Measurements from ENCODE around the gene PFKP.
A peak's percentile ranks its signal among the peaks of the same experiment; 100 is the strongest.
"Not testable (repeated sequence)": the region's sequence is repeated elsewhere in the genome, so short reads cannot be mapped to it uniquely, and the experiment has no call there.

Gene PFKP

DNA sequence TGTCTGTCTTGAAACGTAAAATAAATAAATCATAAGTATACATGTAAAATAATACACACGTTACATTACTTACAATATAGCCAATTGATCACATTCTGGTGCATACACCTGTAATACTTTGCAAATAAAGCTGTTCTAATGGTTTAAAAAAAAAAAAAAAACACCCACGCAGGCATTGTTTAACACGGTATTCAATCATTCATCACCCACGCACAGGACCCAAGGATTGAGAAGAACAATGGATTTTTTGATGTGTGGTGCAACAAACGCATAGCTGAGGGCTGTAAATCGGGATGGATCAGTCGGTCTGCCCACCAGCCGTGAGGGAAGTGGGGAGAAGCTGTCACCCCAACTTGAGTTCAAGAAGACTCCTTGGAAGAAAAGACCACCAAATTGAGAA is 96.5 kb downstream of the PFKP start:
- no peak for DNase-seq

DNA sequence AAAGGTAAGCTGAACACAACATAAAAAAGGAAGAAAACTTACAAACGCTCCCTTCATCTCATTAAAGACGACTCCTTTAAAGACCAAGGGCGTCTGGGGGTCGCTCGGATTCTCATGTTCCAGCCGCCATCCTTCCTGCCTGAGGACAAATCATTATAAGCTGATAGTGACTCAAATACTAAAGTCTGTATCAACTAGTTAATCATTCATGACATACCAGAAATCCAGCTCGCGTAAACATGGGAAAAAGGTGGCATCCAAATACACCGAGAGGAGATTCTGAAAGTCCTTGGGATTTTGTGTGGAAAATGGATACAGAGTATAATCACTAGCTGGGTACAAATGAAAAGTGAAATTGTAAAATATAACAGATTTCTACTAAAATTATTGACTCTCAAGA is 97.8 kb downstream of the PFKP start:
- DNase-seq = no peak

DNA sequence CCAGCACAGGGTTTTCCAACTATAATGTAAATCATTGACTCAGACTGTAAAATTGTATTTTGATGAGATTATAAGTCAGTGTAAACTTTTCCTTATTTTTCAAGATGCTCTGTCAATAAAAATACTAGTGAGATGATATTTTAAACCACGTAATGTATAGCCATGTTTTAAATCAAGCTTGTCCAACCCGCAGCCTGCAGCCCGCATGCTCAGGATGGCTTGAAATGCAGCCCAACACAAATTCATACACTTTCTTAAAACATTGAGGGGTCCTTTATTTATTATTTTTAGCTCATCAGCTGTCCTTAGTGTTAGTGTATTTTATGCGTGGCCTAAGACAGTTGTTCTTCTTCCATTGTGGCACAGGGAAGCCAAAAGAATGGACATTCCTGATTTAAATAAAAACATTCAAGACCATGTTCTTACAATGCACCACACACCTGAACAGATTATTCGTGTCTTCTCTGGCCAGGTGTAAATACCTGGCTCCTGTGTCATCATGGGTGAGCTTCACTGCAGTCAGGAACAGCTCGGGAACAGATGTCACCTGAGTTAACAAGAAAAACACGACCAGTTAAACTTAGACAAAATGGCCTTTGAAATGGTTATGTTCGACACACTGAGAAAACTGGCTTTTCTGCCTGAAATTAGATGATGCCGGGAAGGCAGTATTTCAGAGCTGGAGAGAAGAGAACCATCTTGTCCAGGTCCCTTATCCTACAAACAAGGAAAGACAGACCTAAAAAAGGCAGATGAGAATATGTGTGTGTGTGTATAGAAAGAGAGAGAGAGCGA is 99.3 kb downstream of the PFKP start:
- no peak for DNase-seq

DNA sequence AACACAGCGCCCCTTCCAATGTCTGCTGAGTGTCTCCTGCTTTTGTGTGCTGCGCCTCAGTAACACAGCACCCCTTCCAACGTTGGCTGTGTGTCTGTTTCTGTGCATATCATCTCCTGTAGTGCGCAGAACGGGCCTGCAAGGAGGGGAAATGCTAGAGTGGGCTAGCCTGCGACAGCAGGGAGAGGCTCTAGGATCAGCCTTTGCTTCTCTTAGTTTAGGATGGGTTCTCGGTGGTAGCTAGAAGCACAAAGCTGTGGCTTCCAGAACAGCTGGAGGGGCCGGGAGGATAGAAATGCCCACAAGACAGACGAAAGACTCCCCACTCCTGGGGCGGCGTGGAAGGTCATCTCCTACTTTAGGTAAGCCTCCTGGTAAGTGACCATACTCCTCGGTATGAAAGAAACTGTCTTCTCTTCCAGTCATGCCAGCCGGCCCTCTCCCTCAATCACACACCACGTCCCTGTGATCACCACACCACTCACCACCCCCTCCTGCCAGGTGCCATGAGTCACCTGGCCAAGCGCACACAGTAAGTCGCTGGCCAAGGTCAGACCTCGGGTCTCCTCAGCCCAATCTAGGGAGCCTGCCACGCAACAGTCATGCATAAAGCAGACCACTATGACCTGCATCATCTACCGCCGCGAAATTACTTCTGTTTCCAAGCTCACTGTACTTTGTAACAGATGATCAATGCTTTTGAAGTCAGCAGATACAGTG is 100.4 kb downstream of the PFKP start:
- DNase-seq = no peak

DNA sequence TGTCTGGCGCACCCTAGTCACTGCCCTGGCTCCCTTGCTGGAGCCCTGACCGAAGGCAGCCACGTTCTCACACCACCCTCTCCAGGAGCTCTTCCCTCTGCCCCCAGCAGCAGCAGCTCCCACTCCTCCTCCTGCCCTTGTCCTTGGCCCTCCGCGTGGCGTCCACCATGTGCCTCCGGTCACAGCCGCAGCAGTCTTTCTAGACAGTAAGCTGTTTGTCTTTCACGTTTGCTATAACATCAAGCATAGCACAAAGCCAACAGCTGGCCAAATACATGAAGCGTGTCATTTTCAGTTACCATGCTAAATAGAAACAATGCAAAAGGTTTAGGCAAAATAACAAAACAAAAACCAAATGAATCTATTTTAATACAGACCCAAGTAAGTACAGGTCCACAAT is 101.9 kb downstream of the PFKP start:
- no peak for DNase-seq

DNA sequence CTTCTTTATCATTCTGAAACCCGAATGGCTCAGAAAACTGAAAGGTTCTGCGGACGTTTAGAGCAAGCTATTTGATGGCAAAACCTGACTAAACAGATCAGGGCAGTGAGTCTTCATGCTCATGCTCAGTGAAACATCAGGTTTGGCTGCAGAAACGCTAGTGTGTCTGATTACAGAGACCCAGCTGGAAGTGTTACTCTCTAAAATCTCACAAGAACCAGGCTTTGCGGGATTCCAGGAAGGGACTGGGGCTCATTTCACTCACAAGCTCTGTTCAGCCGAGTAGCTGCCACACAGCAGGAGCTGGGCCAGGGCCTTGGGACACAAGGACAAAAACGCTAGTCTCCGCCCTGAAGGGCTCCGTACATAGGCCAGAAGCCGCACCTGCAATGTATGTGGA is 102.3 kb downstream of the PFKP start:
- no peak for DNase-seq

DNA sequence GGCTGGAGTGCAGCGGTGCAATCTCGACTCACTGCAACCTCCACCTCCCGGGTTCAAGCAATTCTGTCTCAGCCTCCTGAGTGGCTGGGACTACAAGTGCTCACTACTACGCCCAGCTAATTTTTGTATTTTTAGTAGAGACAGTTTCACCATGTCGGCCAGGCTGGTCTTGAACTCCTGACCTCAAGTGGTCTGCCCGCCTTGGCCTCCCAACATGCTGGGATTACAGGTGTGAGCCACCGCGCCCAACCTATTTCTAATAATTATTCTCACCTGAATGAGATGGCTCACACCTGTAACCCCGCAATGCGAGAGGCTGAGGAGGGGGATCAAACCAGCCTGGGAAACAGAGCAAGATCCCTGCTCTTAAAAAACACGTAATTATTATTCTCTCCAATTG is 104.1 kb downstream of the PFKP start:
- DNase-seq = not testable (repeated sequence)

DNA sequence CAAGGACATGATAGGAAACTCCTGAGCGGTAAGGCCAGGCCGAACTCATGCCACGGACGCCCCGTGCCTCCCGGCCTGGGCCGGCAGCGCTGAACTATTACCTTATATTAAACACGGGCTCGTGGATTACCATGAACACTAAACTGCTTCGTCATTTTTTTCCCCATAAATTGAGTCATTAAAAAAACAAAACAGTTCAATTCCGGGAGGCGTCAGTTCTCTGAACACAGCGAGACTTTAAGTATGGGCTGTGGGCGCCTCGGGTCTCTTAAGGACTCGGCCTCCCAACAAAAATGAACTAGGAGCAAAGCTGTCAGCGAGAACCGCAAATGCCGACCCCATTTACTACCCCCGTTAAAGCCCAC is 104.7 kb downstream of the PFKP start:
- DNase-seq = no peak

DNA sequence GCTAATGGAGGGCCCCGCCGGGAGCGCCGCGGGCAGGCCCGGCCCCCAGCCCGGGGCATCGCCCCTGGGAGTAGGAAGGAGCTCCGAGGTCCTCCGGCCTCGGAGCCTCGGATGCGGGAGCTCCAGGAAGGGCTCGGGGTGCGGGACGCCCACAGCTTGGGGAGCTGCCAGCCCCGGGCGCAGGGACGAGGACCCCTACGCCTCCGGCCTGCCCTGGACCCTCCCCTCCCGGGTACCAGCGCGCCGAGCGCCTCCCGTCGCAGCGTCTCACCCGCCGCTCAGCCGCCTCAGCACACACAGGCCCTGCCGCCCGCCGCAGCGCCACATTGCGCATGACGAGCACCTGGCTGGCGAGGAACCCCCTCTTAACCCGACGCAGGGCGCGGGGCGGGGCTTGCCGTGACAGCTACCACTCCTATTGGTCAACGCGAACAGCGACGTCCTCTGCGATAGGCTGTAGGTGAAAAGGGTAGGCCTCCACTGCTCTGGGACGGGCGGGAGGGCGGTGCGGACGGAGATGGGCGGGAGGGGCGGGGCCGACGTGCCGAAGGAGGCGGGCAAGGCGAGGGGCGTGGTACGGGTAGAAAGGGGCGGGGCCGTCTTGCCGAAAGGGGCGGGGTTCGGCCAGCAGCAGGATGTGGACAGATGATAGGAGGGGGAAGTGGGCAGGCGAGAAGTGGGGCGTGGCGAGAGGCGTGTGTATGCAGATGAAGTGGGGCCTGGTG is 105.3 kb downstream of the PFKP start, which contains the start of gene PITRM1:
Gene PITRM1, minus strand, starts transcription at position 337 of the 725 bp plus-strand sequence. Its CDS starts 10 bp downstream, at position 327.
- peak; percentile 87 for DNase-seq

DNA sequence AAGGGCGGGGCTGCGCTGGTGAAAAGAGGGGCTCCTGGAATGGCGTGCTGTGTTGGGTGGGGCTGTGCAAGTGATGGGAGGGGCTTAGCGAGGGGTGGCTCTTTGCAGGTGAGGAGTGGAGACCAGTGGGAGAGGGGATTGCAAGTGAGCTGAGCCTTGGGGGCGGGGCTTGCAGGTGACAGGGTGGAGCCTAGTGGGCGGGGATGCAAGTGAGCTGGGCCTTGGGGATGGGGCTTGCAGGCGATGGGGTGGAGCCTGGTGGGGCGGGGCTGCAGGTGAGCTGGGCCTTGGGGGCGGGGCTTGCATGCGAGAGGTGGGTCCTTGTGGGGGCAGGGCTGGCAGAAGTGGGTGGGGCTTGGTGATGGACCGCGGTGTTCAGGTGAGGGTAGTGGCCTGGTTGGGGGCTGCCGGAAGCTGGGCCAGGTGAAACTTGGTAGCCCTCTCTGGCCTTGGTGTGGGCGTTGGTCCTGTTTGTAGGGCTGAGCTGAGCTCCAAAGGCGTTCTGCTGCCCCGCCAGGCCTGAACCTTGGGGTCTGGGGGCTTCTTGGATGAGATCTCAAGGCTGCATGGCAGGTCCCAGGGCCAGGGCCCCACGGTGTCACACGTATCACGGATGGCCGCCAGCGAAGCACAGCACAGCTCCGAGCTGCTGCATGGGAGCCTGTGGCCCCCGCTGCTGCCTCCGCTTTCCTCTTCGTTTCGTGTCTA is 106.0 kb downstream of the PFKP start:
- peak; percentile 94 for DNase-seq

DNA sequence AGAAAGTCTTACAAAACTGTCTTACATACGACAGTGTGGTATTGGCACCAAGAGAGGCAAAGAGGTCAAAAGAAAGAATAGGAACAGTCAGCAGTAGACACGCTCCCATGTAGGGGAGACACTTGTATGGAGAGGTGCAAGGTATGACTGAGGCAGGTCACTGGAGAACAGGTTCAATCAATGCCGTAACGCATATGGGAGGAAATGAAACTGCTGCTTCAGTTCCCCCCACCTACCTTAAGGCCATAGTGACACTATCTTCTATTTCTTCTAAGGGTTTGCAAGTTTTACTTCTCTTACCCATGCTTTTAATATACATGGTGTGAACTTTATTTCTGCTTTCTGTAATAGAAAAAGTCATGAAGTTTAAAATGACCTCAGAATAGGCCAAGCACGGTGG is 110.7 kb downstream of the PFKP start:
- DNase-seq = no peak

DNA sequence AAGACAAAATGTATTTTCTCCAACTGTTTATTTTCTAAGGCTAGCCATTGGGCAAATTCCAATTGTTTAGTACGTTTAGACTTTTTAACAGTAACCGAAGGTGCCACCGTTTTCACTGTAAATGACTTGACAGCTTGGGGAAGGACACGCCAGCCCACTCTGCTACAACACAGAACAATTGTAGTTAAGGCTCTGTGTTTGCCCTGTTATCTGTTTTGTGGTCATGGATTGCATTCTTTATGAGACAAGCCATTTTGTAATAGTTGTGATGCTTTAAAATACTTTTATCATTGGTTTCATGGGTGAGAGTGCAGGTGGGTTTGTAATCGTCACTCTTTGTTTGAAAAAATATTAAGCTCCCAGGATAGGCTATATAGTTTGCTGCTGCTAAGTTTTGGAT is 111.8 kb downstream of the PFKP start:
- no peak for DNase-seq

DNA sequence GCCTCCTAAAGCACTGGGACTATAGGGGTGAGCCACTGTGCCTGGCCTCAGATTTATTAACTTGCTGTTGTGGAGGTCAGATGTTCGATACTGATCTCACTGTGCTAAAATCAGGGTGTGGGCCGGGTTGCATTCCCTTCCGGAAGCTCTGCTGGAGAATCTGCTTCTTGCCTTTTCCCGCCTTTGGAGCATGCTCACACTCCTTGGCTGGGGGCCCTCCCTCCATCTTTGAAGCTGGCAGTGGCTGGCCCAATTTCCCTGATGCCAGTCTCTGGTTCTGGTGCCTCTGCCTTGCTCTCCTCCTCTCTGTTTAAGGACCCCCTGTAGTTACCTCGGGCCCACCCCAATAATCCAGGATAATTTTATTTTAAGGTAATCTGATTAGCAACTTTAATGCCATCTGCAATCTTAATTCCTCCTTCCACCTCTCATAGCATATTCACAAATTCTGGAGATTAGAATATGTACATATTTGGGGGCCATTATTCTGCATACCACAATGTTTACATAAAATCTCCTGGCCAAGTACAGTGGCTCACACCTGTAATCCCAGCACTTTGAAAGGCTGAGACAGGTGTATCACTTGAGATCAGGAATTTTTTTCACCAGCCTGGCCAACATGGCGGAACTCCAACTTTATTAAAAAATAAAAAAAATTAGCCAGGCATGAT is 113.1 kb downstream of the PFKP start:
- no peak for DNase-seq

DNA sequence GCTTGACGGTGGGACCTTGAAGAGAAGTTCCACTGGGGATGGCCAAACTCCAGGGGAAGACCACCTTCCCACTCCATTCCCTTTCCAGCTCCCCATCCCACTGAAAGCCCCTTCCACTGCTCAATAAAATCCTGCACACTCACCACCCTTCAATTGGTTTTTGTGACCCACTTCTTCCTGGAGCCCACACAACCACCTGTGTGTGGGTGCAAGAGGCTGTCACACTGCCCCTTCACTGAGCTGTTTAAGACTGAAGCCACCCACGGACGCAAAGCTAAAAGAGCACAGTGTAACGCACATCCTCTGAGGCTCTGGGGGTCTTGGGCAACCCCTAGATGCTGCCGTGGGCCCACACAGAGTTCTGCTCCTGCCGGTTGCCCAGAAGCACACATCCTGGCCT is 118.0 kb downstream of the PFKP start:
- DNase-seq = no peak

DNA sequence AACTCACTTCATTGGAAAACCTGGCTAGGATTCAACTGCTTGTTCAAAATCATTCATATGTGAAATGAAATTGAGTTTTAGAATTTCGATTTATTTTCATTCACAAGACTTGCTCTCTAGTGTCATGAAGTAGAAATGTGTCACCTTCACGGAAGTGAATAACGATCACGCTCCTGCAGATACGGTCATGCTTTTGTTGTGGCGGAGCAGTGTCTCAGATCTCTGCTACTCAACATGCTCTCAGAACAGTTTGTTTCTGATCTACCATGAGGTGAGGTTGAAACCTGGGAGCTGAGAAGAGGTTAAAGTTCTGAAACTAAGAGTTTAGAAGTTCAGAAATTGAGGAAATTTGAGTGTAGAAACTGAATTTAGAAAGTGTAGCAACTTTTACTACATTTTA is 119.0 kb downstream of the PFKP start:
- no peak for DNase-seq

Measured in NCI-H2029 (cell line).